Measurements from ENCODE around the gene XRCC6.

DNA sequence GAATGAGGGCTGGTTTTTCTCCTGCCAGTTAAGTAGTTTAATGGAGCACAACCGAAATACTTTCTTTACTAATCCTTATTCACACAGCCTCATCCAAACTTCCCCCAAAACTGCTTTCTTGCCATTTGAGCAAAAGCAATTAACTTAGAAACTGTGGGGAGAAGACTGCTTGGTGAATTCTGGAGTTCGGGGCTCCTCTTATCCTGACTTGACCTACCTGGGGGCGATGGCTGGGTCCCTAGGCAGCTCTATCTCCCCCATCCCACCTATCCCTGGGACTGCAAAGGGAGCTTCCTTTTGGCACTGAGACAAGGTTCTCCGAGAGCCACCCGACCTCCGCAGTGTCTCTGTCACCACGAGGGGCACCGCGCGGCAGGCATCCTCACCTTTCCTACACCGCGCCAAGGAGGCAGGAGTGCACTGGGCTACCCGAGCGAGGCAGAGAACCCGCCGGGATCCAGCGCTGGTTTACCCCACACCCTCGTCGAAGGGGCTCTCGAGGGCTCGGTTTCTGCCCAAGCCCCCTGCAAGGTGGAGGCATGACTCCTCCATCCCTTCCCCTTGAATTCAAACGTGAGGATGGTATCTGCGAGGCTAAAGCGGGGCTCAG is 1.0 kb upstream of the XRCC6 start:
- TF ChIP-seq POLR2AphosphoS5 (IDR thresholded peaks at IDR 0.05; ENCODE audit: insufficient read depth in 1 of 2, low read depth in 1 of 2) (no peak), CTCF (IDR thresholded peaks at IDR 0.05) (no peak)

Measured in vagina (tissue), 2 donors.